ENCODE data around the gene GPR4. TPM values are rescaled to one million over a fixed set of nuclear protein-coding genes. Genes with fewer than 3 reads are reported as not detected.

Gene GPR4
- total RNA-seq, 1 experiment from 2014 or later: 0.07 TPM

DNA sequence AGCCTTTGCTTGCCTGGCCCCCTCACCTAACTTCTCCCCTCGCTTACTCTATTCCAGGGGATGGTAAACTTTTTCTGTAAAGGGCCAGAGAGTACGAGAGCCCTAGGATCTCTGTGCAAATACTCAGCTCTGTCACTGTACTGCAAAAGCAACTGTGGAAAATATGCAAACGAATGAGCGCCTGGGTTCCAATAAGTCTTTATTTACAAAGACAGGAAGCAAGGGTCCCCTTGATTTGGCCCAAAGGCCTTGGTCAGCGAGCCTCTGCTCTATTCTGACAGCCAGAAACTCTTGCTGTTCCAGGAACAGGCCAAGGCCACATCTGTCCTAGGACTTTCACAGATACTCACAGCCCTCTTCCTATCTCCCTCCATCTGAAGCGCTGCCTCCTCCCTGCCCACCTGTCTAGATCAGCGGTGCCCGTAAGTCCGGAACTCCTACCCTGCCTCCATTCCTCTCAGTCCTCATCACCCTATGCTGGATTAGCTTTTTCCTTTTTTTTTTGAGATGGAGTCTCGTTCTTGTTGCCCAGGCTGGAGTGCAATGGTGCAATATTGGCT, 54.7 kb downstream of the GPR4 start:
- Histone ChIP-seq H4K8ac (replicated peaks; ENCODE audit: insufficient read length, low read depth, low read length) (no peak overlapping the region), H2BK5ac (ENCODE audit: insufficient read length, low read length) (no peak overlapping the region), H3T11ph (ENCODE audit: low read length) (no peak overlapping the region), H2AK5ac (ENCODE audit: insufficient read length, low read length) (no peak overlapping the region), H3K27me3 (ENCODE audit: insufficient read depth, low read length) (no peaks in the 10 kb centered on the region), H3K23ac (ENCODE audit: insufficient read length, low read depth, low read length) (no peak overlapping the region), H3K4ac (ENCODE audit: low read depth, low read length) (no peak overlapping the region), H2BK20ac (ENCODE audit: low read depth, low read length, poor library complexity, severe bottlenecking) (no peak overlapping the region), H4K91ac (ENCODE audit: insufficient read length, low read depth, low read length) (no peak overlapping the region), H3K23me2 (ENCODE audit: insufficient read length, low read depth, low read length, poor library complexity, severe bottlenecking) (no peaks in the 10 kb centered on the region), H3K4me1 (ENCODE audit: insufficient read depth, low read length) (no peaks in the 10 kb centered on the region), H3K56ac (ENCODE audit: insufficient read length, low read depth, low read length) (no peak overlapping the region), H3K79me1 (ENCODE audit: insufficient read depth, low read depth, low read length, poor library complexity, severe bottlenecking) (no peaks in the 10 kb centered on the region), H4K20me1 (ENCODE audit: control insufficient read depth, insufficient read depth, insufficient read length) (no peaks in the 10 kb centered on the region), H2BK15ac (ENCODE audit: low read depth, low read length) (no peak overlapping the region), H2AFZ (ENCODE audit: low read length) (no peak overlapping the region), H3K27ac (ENCODE audit: insufficient read length, low read depth, low read length) (no peak overlapping the region), H3K14ac (ENCODE audit: insufficient read depth, low read length) (no peak overlapping the region), H4K5ac (ENCODE audit: insufficient read length, low read depth, low read length) (no peak overlapping the region), H2BK120ac (ENCODE audit: low read depth, low read length, poor library complexity, severe bottlenecking) (no peak overlapping the region), H3K9ac (ENCODE audit: extremely low read depth, insufficient read length, low read length) (no peak overlapping the region), H3K4me2 (ENCODE audit: insufficient read depth, insufficient read length, low read length) (no peak overlapping the region), H3K18ac (ENCODE audit: insufficient read length, low read depth, low read length) (no peak overlapping the region), H3K79me2 (ENCODE audit: insufficient read depth, low read length) (no peaks in the 10 kb centered on the region), H2BK12ac (ENCODE audit: insufficient read length, low read depth, low read length) (no peak overlapping the region), H3K9me3 (ENCODE audit: control insufficient read depth, low read depth, low read length) (no peaks in the 10 kb centered on the region)
- Mint-ChIP-seq H3K36me3 (ENCODE audit: insufficient read depth in 1 of 3, low read depth in 3 of 3) (no peaks in the 10 kb centered on the region), H3K4me1 (peaks cover 10 to 15% of the 10 kb centered on the region in 2 experiments), H3K27me3 (ENCODE audit: low read depth) (no peaks in the 10 kb centered on the region; the same call in 1 of the 2 replicates), H3K4me3 (no peak overlapping the region), H3K27ac (peak overlapping the region in 1 of 3 experiments; percentile 41; a peak in 1 of 7 replicates), H3K9me3 (no peaks in the 10 kb centered on the region)
- TF ChIP-seq, protein P1, sequence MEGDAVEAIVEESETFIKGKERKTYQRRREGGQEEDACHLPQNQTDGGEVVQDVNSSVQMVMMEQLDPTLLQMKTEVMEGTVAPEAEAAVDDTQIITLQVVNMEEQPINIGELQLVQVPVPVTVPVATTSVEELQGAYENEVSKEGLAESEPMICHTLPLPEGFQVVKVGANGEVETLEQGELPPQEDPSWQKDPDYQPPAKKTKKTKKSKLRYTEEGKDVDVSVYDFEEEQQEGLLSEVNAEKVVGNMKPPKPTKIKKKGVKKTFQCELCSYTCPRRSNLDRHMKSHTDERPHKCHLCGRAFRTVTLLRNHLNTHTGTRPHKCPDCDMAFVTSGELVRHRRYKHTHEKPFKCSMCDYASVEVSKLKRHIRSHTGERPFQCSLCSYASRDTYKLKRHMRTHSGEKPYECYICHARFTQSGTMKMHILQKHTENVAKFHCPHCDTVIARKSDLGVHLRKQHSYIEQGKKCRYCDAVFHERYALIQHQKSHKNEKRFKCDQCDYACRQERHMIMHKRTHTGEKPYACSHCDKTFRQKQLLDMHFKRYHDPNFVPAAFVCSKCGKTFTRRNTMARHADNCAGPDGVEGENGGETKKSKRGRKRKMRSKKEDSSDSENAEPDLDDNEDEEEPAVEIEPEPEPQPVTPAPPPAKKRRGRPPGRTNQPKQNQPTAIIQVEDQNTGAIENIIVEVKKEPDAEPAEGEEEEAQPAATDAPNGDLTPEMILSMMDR (conservative IDR thresholded peaks at IDR 0.05): no peak
- DNase-seq: no peak
- WGBS (ENCODE audit: extremely low coverage, insufficient read length, low lambda C conversion rate): no CpG with 5 or more reads among the region's 10 CpGs
